ENCODE measurements around the gene AFDN.

DNA sequence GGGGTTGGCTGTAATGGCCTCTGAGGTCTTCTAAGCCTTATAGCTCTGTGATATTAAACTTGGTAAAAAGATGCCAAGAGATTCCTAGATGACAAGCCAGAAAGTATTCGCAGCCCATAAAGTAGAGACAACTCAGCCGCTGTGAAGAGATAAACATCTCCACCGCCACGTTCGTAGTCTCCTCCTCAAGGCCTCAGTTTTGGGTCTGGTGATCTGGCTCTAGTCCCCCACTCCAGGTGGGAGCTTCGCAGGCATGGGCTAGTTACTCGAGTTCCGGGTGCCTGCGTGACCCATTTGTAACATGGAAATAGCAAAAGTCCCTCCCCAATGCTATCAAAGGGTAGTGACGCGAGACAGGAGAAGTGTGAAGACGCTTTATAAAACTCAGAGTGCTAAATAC is 28.3 kb upstream of the AFDN start:
- TF ChIP-seq, protein P1, sequence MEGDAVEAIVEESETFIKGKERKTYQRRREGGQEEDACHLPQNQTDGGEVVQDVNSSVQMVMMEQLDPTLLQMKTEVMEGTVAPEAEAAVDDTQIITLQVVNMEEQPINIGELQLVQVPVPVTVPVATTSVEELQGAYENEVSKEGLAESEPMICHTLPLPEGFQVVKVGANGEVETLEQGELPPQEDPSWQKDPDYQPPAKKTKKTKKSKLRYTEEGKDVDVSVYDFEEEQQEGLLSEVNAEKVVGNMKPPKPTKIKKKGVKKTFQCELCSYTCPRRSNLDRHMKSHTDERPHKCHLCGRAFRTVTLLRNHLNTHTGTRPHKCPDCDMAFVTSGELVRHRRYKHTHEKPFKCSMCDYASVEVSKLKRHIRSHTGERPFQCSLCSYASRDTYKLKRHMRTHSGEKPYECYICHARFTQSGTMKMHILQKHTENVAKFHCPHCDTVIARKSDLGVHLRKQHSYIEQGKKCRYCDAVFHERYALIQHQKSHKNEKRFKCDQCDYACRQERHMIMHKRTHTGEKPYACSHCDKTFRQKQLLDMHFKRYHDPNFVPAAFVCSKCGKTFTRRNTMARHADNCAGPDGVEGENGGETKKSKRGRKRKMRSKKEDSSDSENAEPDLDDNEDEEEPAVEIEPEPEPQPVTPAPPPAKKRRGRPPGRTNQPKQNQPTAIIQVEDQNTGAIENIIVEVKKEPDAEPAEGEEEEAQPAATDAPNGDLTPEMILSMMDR (IDR thresholded peaks at IDR 0.05), result no peak
- TF ChIP-seq POLR2A (IDR thresholded peaks at IDR 0.05), result no peak

Data from thyroid gland (tissue), 4 donors.